ENCODE data around the gene ACSS3. TPM values are rescaled to one million over a fixed set of nuclear protein-coding genes. Genes with fewer than 3 reads are reported as not detected.
A peak's percentile ranks its signal among the peaks of the same experiment; 100 is the strongest.
"Not testable (repeated sequence)": the region's sequence is repeated elsewhere in the genome, so short reads cannot be mapped to it uniquely, and the experiment has no call there.

The ACSS3 gene
- polyA plus RNA-seq, 1 donor, result 8.2 TPM

DNA sequence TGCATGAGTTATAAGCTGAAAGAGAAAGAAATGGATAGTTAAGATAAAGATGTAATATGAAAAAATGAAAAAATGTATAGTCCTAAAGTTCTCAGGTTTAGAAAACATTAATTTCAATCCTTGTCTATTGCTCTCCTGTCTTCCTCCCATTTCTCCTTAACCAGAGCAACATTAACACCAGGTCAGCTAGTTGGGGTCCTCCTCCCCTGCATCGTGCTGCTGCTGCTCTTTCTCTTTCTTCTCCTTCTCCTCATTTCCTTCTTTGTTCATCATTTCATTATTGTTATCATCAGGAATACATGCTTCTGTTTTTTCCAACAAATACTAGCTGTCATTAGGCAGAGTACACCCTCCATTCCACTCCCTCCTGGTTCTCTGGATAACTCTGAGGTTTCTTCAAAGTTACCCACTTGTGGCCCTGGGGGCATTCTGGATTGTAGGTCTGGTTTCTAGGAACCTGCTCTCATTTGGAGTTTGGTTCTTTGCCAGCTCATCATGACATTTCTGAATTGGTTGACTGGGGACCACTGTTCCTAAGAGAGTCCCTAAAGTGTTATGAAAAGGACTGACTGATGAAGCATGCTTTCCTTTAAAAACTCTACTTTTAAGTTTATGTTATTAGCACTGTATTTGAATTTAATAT lies 17.0 kb downstream of the ACSS3 start:
- DNase-seq, result no peak

DNA sequence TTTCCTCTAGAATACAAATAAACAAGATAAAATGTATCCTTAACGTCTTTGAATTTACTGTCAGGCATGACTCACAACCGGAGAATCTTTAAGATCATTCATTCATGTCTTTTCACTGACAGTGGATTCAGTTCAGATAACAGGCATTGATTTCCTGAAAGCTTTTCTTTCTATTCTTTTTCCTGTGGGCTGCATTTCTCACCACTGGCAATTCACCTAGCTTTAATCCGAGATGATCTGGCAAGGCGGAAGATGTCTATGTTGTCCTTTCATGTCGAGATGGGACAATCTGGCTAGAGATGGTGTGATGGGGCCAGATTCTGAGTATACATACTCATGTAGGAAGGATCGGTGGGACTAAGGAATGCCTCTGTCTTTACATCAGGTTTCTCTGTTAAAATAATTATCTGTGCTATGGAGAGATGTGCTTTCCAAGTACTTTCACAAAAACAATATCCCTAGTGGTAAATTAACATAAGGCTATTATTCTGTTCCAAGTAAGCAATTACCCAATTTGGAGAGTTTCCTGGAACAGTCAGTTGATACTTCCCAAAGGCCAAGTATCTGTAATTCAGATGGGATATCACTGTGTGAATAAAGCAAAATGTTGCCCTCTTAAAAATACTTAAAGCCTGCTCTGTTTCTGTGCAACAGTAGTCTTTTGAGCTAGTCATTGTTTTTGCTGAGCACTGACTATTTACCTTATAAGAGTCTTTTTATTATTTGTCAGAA lies 17.8 kb downstream of the ACSS3 start:
- DNase-seq, result peak; percentile 25

DNA sequence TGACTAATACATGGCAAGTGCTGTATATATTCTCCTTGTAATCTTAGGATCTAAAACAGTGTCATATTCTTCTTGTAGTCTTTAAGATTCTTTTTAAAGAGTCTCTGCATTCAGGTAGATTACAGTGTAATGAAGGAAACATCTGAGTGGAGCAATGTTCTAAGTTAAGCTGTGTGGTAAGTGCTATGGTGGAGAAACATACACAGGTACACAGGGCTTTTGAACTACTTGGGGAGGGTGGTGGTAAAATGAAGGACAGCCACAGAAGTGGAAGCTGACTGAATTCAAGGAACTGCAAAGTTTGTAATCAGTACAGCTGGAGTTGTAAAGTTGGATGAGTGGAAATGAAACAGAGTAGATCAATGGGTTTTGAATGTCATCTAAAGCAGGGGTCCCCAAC lies 27.8 kb downstream of the ACSS3 start:
- DNase-seq, result no peak

DNA sequence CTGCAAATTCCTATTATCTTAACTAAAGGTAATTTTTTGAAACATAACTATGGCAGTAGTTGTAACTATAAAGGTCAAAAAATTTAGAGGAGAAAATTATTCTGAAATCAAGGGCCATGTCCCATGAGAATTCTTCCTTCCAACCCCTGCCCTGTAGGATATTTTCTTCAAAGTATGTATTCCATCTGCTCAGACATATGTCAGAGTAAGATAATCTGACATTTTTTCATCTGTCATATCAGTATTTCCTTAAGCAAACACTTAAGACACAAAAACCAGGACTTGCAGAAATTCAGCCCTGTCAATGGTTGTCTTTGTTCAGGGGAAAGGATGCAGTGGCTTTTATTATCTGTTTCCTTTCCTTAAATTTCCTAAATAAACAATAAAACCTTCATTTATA lies 36.3 kb downstream of the ACSS3 start:
- no peak for DNase-seq

DNA sequence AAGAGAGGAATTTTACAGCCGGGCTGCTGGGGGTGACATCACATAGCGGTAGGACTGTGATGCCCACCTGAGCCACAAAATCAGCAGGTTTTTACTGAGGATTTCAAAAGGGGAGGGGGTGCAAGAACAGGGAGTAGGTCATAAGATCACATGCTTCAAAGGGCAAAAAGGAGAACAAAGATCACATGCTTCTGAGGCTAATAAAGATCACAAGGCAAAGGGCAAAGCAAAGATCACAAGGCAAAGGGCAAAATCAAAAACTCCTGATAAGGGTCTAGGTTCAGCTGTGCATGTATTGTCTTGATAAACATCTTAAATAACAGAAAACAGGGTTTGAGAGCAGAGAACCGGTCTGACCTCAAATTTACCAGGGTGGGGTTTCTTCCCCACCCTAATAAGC lies 41.2 kb downstream of the ACSS3 start:
- not testable (repeated sequence) for DNase-seq

DNA sequence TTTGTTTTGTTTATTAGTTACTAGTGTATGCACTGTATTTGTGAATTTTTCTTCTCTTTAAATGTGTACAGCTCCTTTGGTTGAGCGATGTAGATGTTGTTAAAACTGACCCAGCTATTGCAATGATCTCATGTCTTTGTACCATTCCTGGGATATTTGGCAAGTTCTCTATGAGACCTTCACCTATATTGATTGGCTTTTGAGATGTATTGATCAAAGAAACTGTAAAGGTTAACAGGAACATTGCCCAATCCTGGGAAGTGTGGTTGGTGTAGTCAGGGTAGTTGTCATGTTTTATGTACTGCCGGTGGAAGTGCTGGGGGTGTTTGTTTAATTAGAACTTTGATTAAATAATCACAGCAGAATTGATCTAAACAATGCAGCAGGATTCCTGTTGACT lies 43.1 kb downstream of the ACSS3 start:
- no peak for DNase-seq

DNA sequence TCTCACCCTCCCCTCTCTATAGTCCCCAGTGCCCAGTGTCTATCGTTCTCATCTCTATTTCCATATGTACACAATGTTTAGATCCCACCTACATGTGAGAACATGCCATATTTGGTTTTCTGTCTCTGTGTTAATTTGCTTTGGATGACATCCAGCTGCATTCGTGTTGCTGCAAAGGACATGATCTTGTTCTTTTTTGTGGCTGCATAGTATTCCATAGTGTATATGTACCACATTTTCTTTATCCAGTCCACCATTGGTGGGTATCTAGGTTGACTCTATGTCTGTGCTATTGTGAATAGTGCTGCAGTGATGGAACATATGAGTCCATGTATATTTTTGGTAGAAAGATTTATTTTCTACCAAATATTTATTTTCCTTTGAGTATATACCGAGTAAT lies 45.7 kb downstream of the ACSS3 start:
- DNase-seq, result no peak

DNA sequence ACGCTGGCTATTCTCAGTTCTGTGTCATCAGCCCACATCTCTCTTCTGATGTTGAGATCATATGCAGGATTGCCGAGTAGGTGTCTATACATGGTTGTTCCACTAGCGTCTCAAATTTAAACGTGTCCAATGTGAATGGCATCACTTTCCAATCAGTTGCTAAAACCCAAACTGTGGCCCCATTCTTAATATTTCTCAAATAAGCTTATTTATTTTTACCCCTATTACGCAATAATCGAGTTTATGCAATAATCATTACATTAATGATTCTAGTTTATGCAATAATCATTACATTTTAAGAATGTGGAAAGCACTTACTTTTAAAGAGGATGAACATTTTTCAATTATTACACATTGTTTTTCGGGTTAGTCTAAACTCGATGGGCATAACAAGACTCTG lies 47.8 kb downstream of the ACSS3 start:
- DNase-seq, result no peak

DNA sequence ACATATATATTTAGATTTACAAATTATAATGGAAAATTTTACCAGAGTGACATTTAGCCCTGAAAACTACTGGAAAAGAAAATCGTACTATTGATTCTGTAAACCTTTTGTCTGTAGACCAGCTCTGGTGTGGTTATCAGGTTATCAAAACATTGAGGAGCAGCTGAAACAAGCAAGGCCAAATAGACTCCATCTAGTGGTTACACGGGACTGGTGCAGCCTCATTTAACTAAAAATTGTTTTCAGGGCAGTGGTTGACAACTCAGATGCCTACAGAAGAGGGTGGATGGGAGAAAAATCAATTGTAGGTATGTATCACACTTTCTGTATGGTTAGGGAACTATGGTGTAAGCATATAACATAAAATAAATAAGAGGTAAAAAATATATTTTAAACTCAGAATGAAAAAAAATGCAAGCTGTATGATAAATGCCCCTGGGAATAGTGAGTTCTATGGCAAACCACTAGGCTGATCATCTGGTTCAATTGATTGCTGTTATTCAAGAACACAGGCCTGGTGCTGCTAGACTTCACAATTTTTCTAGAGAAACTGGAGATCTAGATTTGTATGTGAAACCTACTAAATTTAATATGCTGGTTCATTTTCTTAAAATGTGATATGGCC lies 51.2 kb downstream of the ACSS3 start:
- DNase-seq, result peak; percentile 11

DNA sequence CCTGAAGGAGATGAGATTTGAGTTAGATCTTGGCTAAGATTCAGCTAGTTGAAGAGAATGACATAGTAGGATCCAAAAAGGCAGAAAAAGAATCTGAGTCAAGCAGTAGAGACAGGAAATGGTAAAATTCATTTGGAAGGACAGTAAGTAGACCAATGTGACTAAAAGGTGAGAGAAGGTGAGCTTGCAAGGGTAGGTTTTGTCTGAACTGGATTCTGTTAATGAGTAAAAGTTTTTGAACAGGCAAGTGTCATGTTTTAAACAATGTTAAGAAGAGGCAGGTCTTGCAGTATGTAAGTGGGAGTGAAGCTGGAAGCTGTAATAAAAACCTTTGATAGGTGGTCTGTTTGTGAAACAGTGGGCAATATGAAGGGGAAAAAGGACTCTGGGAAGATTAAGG lies 58.6 kb downstream of the ACSS3 start:
- no peak for DNase-seq

DNA sequence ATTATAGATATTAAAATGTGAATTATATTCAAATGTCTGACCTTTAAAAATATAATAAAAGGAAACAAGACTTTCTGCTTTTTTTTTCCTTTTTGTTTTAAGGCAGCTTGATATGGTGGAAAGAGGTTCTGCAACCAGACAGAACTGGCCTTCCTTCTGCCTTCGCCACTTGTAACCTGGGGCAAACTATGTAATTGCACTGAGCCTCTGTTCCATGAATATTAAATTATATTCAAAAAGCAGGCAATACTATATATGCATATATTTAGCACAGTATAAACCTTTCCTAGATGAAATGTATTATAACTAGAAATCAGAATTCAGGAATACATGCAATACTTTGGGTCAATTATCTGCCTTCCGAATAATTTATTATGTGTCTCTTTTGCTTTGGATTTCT lies 59.9 kb downstream of the ACSS3 start:
- no peak for DNase-seq

DNA sequence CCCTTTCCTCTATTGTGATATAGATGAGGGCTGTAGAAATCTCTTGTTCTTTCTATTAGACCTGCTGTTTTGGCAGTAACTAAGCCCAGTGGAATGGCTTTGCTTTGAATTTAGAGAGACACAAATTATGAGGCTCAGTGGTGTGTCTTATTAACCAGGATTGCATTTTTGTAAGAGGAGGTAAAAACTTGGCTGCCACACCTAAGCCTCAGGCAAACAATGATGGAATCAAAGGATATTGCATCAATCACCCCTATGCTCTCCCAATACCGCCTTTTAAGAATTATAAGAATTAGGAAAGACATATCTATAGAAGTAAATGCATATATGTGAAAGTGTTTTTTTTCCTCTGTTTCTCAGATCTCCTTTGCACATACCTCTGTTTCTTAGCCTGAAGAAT lies 63.3 kb downstream of the ACSS3 start:
- no peak for DNase-seq

DNA sequence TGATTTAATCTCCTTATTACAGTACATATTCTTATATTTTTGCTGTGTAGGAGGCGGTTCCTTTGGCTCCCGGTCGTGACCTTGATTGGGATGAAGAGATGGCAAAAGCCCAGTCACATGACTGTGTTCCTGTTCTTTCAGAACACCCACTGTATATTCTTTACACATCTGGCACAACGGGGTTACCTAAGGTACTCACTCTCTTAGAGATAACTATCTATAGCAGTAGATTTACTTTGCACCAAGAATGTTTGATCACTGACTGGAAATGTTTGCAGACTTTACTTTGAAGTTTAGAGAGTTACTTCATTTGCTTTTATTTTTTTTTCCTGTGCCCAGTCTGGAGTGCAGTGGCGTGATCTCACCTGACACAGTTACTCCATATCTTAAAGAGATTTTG lies 65.2 kb downstream of the ACSS3 start:
- DNase-seq, result no peak

DNA sequence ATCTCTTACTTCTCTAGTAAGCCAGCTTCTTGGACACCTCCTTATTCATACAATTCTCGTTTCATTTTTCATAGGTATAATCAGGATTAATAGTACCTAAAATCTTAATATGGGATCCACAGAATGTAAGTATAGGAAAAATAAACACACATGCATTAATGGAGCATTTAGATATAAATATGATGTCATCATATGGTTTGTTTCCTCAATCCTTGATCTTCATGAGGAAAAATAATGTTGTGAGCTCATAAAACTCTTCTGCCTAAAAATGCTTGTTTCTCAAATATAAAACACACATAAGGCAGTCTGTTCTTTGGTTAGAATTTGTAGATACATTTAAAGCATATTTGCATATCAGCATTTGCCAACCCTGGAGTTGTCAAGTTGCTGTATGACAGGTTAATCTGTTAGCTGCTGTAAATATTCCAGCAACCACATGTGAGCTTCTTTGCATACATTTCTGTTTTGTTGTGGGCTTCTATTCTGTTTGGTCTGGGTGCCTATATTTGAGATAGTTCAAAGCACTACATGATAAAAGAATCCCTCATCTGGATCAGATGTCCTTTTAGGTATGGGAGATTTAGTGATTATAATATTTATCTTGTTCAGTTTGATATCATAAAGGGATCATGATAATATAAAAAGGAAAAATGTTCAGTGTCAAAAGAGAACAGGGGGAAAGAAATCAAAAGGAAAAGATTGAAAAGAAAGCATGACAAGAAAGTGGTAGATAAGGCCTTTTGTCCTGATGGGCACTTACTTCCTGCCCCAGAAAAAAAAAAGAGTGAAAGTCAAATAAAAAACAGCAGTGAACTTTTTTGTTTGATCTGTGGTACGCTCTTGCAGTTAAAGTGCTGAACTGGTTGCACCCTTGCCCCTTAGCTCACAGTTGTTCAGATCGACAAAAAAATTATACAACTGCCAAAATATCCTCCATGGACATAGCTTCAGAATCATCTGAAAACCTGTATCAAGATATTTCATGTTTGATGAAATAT lies 68.6 kb downstream of the ACSS3 start:
- DNase-seq, result no peak

DNA sequence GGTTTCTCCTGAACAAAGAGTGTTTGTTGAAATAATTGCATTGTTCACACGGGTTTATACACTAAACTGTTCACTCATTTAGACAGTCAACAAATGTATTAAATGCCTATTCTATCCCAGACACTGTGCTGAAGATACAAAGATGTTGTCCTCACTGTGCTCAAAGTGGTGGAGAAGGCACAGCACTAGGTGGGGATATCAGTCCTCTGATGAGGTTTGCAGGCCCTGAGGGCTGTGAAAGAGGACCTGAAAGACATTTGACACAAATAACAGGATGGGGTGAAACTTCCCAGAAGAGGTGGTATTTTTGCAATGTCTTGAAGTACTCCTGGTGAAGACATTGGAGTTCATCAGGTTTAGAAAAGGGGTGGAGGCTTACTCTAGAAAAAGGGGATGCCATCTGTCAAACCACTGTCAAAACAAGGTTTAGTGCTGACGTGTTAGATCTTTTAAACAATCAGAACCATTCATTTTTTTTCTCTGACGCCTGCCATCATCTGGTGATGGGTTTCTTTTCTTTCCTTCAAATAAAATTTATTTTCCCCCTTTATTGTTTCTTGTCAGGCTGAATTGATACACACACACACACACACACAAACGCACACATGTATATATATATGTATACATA lies 69.5 kb downstream of the ACSS3 start:
- DNase-seq, result no peak

DNA sequence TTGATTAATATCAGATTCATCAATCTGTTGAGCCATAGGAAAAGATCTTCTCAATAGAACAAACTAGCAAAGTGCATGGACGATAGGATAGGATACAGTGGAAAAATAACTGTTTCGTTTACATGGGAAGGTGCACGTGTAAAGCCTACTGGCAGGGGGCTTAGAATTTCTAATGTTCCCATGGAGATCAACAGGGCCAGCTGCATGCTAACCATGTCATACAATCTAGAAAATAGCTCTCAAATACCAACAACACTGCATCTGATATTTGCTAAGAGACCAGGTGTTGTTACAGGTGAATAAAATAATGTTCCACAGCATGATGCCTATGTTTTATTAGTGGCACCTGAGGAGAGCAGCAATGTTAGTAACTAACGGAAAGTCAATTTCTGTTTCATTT lies 72.5 kb downstream of the ACSS3 start:
- no peak for DNase-seq

DNA sequence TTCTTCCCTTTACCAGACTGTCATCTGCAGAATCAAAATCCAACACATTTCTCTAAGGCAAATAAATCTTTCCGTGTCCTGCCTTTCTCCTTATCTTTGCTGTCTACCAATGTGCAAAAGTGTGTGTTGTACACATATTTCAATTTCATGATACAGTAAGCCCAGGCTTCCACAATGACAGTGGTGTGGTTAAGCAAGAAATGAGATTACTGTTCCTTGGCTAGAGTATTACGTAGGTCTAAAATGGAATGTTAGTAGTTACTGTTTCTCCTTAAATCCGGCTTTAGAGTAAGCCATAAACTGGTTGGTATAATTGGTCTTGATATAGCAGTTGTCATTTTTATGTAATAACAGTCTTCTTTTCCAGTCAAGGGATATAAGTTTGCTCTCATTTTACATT lies 82.0 kb downstream of the ACSS3 start:
- no peak for DNase-seq

DNA sequence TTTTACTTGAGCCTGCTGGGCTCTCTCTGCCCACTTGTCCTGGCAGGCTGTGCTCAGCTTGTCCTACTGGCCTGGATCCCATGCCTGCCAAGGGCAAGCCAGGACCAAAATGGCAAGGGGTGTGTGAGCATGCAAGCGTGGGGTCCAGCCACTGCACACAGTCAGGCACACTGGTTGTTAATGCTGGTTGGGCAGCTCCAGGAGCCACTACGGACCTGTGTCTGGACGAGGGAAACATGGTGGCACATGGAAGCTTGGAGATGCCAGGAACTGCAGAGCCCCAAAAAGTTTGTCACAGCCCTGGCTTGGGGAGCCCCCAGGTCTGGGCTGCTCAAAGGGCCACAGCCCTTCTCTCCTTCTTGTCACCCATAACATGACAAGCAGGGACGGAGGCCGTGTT lies 83.8 kb downstream of the ACSS3 start:
- no peak for DNase-seq

DNA sequence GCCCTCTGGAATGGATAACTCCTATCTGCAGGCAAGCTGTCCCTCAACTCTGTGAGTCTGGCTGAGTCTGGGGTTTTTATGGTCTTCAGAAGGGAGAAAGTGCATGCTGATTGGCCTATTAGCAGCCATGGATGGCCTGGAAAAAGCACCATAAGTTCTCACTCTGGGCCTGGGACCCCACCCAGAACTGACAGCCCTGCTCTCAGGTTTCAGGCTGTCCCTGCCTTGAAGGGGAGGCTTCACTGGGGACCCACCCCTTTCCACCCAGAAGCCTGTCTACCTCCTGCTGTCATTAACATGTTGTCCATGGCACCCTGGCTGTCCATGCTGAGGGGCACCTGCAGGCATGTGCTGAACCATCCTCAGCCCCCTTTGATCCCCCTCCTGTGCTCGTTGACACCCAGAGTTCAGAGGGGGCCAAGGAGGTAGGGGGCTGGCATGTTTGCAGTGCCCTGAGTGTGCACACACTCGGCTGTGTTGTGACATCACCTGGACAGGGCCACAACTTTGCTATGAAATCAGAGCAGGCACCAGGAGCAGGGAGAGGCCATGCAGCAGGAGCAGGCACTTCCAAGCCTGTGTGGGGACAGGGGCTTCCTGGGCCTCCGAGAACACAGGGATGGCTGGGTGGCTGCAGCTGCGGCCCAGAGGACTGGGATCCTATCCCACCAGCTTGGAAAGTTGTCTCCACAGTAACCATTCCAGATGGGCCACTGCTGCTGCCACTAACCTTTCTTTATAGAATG lies 84.7 kb downstream of the ACSS3 start:
- DNase-seq, result no peak

DNA sequence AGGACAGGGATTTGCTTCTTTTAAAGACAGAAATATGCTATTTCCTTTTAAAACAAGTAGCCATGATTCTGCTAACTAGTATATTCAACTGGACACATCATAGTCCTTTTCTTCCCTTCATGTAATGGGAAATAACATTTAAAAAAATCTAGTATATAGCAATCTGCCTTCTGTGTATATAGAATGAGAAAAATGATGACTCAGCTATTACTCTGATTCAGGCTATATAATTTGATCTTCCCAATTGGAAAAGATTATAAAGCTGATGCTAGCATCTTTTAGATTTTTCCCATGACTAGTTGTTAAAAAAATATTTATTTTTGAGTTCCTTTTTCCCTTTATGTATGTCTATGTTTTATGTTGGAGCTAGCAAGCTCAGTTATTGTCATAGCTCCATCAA lies 86.9 kb downstream of the ACSS3 start:
- no peak for DNase-seq

DNA sequence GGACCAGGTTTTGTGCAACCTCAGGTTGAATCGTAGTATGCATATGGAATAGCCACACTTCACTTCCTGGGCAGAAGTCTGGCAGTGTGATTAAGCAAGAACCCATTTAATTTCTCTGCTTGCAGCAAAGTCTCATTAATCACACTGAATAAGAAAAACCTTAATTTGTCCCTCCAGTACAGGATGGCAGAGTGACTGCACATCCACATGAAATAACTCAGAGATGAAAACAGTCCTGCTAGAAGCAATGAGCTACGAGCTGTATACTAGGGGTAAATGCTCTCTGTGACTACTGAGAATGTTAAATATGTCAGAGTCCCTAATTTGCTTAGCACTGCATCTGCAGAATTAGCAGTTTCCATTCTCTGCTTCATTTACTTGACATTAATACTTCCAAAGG lies 88.9 kb downstream of the ACSS3 start:
- DNase-seq, result no peak

DNA sequence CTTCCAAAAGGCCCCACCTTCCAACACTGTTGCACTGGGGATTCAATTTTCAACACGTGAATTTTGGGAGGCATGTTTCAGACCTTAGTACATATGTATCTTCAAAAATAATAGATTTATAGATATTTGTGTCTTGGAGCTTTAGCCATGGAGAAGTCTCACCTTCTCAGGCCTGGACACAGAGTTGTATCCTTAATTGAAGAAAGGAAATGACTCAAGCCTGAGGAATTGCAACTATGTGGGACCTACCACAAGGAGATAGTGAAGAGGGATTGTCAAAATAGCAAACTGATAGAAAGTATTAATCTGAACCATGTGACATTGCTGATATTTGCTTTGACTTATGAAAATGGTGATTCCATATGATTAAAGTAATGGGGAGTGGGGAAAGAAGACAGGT lies 89.8 kb downstream of the ACSS3 start:
- DNase-seq, result no peak
